Prostate gland (tissue), 2 donors: ENCODE results near the gene ITK.

Experiments
- CTCF ChIP-seq, 4 experiments: fragments of 200-600 bp in 2 of 4; fragments of 450-650 bp in 2 of 4; sonication (generic) in 2 of 4; IDR thresholded peaks; 1 replicate in 3 of 4; 2 replicates in 1 of 4; pipeline ENCODE4 v1.5.1; 2016 to 2019; ENCODE audit warnings: antibody characterized with exemption in 4 of 4, mild to moderate bottlenecking in 2 of 4, moderate library complexity in 2 of 4
- POLR2A ChIP-seq: fragments of 450-650 bp; IDR thresholded peaks from one replicate; pipeline ENCODE4 v1.6.1; 2016; ENCODE audit warnings: antibody characterized with exemption, mild to moderate bottlenecking
- POLR2AphosphoS5 ChIP-seq: sonication (generic); formaldehyde crosslinking; IDR thresholded peaks from one replicate; pipeline ENCODE4 v1.6.1; 2017; ENCODE audit warnings: antibody characterized with exemption

GRCh38 chr5:157232706-157233105 is 52.1 kb downstream of the ITK start:
- TF ChIP-seq CTCF (IDR thresholded peaks at IDR 0.05) (no peak), POLR2AphosphoS5 (no peak), POLR2A (no peak)
